Testis (tissue), 2 donors: ENCODE data around the gene SLC16A12.

Experiments used
- CTCF ChIP-seq, 3 experiments: fragments of 450-650 bp in 2 of 3; fragments of 200-600 bp in 1 of 3; sonication (generic) in 1 of 3; IDR thresholded peaks; one replicate each; pipeline ENCODE4 v1.5.1; 2016 to 2019; ENCODE audit warnings: antibody characterized with exemption in 3 of 3, mild to moderate bottlenecking in 2 of 3, moderate library complexity in 1 of 3
- POLR2A ChIP-seq: fragments of 450-650 bp; IDR thresholded peaks from one replicate; pipeline ENCODE4 v1.6.1; 2017; ENCODE audit warnings: antibody characterized with exemption, mild to moderate bottlenecking, moderate library complexity

- TF ChIP-seq CTCF (IDR thresholded peaks at IDR 0.05) (no peak), POLR2A (peak; percentile 34)
Observed at GRCh38 chr10:89391907-89392756, 143.3 kb downstream of the SLC16A12 start, which contains the start of gene IFIT1.
